Putamen (tissue), 1 donor: ENCODE data around the gene CHST1.

Experiments used
- DNase-seq: peaks from one replicate; pipeline ENCODE4 v3.0.0-alpha.2; 2016; ENCODE audit warnings: low spot score

The CHST1 gene

DNA sequence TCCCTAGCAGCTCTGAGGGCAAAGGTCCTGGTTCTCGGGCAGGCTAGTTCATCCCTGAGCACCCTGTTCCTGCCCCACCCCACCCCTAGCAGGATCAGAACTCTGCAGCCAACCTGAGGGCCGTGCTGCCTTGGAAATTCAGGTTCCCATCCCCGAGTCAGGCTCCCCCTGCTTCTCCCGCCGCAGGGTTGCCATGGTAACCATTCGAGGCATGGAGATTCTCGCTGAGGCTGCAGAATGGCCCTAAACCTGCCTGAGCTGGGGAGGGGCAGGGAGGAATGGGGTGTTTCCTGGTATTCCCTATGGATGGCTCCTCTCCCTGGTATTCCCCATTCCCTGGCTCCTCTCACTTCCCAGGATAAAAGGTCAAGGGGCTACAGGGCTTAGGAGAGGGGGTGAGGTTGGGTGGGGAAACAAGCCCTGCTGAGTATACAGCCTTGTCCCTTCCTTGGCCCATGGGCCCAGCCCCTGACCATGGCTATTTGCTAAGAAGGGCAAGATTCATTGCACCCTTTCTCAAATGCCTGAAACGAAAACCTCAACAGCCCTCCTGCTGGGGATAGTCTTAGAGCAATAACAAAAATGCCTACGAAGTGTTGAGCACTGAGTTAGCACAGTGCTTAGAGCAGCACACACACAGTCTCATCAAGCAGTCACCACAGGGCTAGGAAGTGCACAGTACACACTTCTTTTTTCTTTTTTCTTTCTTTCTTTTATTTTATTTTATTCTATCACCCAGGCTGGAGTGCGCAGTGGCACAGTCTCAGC is 58.7 kb downstream of the CHST1 start:
- DNase-seq, result no peak

DNA sequence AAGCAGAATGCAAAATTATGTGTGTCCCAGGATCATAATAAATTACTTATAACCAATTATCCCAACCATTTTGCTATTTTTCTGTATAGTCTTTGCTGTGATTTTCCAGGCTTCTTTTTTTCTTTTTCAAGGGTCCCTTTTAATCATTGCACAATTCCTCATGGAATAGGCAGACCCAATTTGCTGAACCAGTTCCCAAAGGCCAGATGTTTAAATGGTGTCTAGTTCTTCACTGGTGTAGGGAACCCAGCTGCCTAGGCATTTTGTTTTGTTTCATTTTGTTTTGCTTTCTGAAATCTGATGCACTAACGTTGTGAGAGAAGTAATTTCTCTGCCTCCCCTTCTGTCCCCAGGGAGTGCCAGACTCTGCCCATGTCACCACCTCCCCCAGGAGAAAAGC is 60.4 kb downstream of the CHST1 start:
- DNase-seq, result no peak

DNA sequence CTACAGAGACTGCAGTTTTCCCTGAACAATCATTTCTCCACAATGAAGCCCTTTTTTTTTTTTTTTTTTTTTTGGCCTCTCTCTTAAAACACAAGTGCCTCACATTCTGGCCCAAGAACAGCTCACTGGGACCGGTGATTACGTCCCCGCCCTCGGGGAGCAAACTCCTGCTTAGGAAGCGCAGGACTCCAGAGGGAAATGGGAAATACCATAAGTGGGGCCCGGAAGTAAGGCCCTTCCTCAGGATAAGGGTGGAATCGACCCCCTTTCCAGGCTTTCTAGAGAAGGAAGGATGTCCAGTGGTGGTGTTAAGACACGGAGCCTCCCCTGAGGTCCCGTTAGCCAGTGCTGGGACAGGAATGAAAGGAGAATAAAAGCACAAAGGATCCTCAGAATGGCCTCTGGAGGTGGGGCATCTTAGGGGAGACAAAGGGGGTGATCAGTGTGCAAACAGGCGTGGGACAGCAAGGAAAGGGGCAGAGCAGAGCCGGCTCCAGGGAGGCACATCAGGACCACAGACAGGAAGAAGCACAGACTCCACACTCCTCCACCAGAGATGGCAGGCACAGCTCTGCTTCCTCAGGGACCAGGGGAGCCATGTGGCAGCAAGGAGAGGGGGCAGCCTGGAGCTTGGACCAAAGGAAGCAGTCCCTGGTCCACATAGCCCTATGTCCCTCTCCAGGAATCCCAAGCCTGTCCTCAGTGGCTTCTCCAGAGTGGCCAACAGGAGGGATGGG is 61.3 kb downstream of the CHST1 start:
- no peak for DNase-seq

DNA sequence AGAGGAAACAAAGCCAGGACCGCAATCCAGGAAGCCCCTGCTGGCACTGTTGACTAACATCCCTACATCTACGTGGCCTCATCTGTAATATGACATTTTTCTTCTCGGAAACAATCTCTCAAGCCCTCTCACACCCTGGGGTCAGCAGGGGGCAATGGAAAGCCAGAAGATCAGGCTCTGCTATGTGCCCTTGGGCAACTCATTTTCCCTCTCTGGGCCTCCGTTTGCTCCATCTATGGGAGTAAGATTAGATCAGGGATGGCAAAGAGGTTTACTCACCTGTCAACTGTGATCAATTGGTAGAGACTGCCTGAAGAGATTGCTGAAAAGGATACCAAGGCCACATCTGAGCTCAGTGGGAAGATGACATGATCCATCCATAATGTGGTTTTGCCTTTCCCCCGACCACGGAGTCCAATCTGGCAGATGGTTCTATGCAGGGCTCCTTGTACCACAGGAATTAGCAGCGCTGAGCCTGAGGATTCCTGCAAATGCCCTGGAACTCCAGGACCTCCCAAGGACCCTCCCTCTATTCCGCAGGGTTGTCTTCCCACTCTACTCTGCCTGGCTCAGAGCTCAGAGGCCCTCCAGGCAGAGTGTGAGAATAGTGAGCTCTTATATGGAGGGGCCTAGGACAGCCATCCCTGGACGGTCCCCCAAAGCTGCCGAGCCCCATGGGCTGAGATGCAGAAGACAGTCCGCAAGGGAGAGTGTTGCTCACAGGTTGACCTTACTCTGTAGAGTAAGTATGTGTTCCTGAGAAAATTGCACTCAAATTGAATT is 66.1 kb downstream of the CHST1 start:
- no peak for DNase-seq
